ENCODE results near the gene ABCF1.

ABCF1 gene

DNA sequence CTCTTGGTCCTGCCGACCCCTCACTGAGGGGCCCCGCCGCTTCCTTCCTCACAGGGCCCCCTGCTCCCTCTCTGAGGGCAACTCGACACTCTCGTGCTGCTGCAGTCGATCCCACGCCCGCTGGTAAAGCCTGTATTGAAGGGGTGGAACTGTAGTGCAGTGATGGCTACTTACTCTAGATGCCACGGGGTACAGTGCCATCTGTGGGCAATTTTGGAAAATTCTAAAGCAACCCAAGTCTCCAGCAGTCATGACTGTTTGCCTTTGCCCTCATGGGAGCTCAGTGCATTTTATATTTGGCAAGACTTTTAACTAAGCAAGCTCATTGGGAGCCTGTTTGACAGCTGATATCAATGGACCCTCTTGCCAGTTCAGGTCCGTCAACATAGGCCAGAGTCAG, 69.2 kb downstream of the ABCF1 start:
- peaks cover 4 to 37% (median 14%) of the 10 kb centered on the region in 4 experiments for H3K36me3 ChIP-seq (ENCODE audit: control insufficient read depth in 4 of 4, insufficient read depth in 4 of 4, low read length in 3 of 4)
- peaks cover 4 to 44% (median 34%) of the 10 kb centered on the region in 4 experiments for H3K4me1 ChIP-seq (ENCODE audit: control extremely low read depth in 1 of 4, control insufficient read depth in 4 of 4, insufficient read depth in 4 of 4, low read length in 3 of 4)
- H3K4me3 ChIP-seq (ENCODE audit: control insufficient read depth in 1 of 7, extremely low read depth in 1 of 7, insufficient read depth in 4 of 7, low read depth in 2 of 7, low read length in 6 of 7), result no peak overlapping the region
- DNase-seq, result peak in 2 of 3 donors; percentile 48 to 57
- ChIA-PET CTCF (interaction anchor here (0.6 to 7.6 kb wide), 16 partner anchors 11 to 158 kb away, joined by 3 to 97 read pairs (median 5); partner anchors contain the start of genes ATAT1, DHX16 and MRPS18B), POLR2A (interaction anchor here (1.0 kb wide), 1 partner anchor 25 kb away, joined by 7 read pairs; no protein-coding TSS in a partner anchor)
- 27% methylated on average over 4 of the region's 10 CpGs for WGBS (ENCODE audit: insufficient coverage)
- H3K27ac ChIP-seq (ENCODE audit: insufficient read depth in 1 of 2, low read depth in 1 of 2, low read length in 2 of 2, poor library complexity in 1 of 2, severe bottlenecking in 2 of 2), result no peak overlapping the region
- H3K9me3 ChIP-seq (ENCODE audit: control extremely low read depth in 1 of 5, control insufficient read depth in 4 of 5, insufficient read depth in 2 of 5, low read depth in 1 of 5, low read length in 4 of 5), result no peaks in the 10 kb centered on the region
- no peaks in the 10 kb centered on the region for H3K27me3 ChIP-seq (replicated peaks in 2 of 5; ENCODE audit: control insufficient read depth in 4 of 5, insufficient read depth in 5 of 5, low read length in 4 of 5)

DNA sequence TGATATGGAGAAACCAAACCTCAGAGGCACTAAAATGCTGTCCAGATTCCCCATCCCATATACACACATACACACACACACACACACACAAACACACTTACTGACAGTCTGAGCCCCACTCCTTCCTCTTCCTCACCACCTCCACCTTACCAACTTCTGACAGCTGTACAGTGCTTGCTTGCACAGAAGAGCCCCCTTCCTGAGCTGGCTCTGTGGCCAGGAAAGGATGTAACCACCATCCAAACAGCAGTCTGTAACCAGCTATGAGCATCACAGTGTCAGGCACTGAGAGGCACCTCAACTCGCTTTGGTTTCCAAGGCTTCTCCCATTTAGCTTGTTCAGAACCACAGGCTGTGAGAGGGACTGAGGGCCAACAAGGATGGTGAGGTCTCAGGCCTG, 69.8 kb downstream of the ABCF1 start:
- Histone ChIP-seq H3K4me1 (ENCODE audit: control extremely low read depth in 1 of 4, control insufficient read depth in 4 of 4, insufficient read depth in 4 of 4, low read length in 3 of 4) (peaks cover 4 to 49% (median 39%) of the 10 kb centered on the region in 4 experiments), H3K9me3 (ENCODE audit: control extremely low read depth in 1 of 5, control insufficient read depth in 4 of 5, insufficient read depth in 2 of 5, low read depth in 1 of 5, low read length in 4 of 5) (no peaks in the 10 kb centered on the region), H3K4me3 (ENCODE audit: control insufficient read depth in 1 of 7, extremely low read depth in 1 of 7, insufficient read depth in 4 of 7, low read depth in 2 of 7, low read length in 6 of 7) (peak overlapping the region in 1 of 7 experiments; percentile 8), H3K27me3 (replicated peaks in 2 of 5; ENCODE audit: control insufficient read depth in 4 of 5, insufficient read depth in 5 of 5, low read length in 4 of 5) (no peaks in the 10 kb centered on the region), H3K36me3 (ENCODE audit: control insufficient read depth in 4 of 4, insufficient read depth in 4 of 4, low read length in 3 of 4) (peaks cover 6 to 42% (median 13%) of the 10 kb centered on the region in 4 experiments), H3K27ac (ENCODE audit: insufficient read depth in 1 of 2, low read depth in 1 of 2, low read length in 2 of 2, poor library complexity in 1 of 2, severe bottlenecking in 2 of 2) (no peak overlapping the region)
- 0% methylated on average over 1 of the region's 1 CpG for WGBS (ENCODE audit: insufficient coverage)
- CTCF ChIA-PET, result interaction anchor here (0.7 to 7.6 kb wide), 15 partner anchors 10 to 159 kb away, joined by 3 to 97 read pairs (median 5); partner anchors contain the start of genes ATAT1, DHX16 and MRPS18B
- peak in 2 of 3 donors; percentile 59 to 60 for DNase-seq
- POLR2A ChIA-PET, result interaction anchor here (0.5 to 1.0 kb wide), 3 partner anchors 24 to 507 kb away, joined by 3 to 7 read pairs (median 6); partner anchors contain the start of gene PPP1R10
